GM13976 (cell line): ENCODE data around the gene APOL6.

ENCODE experiments used
- DNase-seq: peaks from one replicate; pipeline ENCODE4 v3.0.0; 2012; ENCODE audit warnings: low spot score
- CTCF ChIP-seq: IDR thresholded peaks from 2 replicates; pipeline ENCODE4 v1.5.1; 2012; ENCODE audit warnings: borderline replicate concordance, mild to moderate bottlenecking; ENCODE audit not compliant: insufficient read depth; ENCODE audit errors: extremely low read depth, missing control alignments, control extremely low read depth
- in situ Hi-C: fragments of 300-500 bp; cut with MboI; formaldehyde crosslinking; loops from one replicate; pipeline ENCODE4 v1.12.0; 2022; ENCODE audit warnings: low sequenced_read_pairs, mixed read lengths, inconsistent platforms; ENCODE audit not compliant: unreplicated experiment

APOL6 gene

GRCh38 chr22:35609761-35610160 lies 38.5 kb upstream of the APOL6 start:
- in situ Hi-C loops: no loop called here
- no peak for TF ChIP-seq CTCF
- DNase-seq: no peak

GRCh38 chr22:35610741-35611140 lies 37.5 kb upstream of the APOL6 start:
- TF ChIP-seq CTCF: no peak
- in situ Hi-C loops: no loop called here
- DNase-seq: no peak

- no peak for TF ChIP-seq CTCF
- no peak for DNase-seq
- in situ Hi-C loops: no loop called here
Measured at GRCh38 chr22:35611200-35611890, 36.9 kb upstream of the APOL6 start.

GRCh38 chr22:35611891-35612576 lies 36.2 kb upstream of the APOL6 start:
- no peak for TF ChIP-seq CTCF
- no peak for DNase-seq
- in situ Hi-C loops: no loop called here

- in situ Hi-C loops: no loop called here
- no peak for DNase-seq
- TF ChIP-seq CTCF: no peak
Measured at GRCh38 chr22:35612903-35613302, 35.3 kb upstream of the APOL6 start.

- no peak for TF ChIP-seq CTCF
- in situ Hi-C loops: no loop called here
- no peak for DNase-seq
Measured at GRCh38 chr22:35614404-35614803, 33.8 kb upstream of the APOL6 start.
